HFFc6 (cell line): ENCODE data around the gene SOWAHC. TPM values are rescaled to one million over a fixed set of nuclear protein-coding genes. Genes with fewer than 3 reads are reported as not detected.
"Not testable (repeated sequence)": the region's sequence is repeated elsewhere in the genome, so short reads cannot be mapped to it uniquely, and the experiment has no call there.

Experiments used
- DNase-seq: peaks from one replicate; pipeline ENCODE4 v3.0.0-alpha.2; 2018
- H3K27ac Mint-ChIP-seq: 2 replicates; pipeline ENCODE4 v1.8.0; 2020; ENCODE audit warnings: mild to moderate bottlenecking, mixed read lengths
- H3K27me3 Mint-ChIP-seq: 2 replicates; pipeline ENCODE4 v1.8.0; 2021; ENCODE audit warnings: mild to moderate bottlenecking, moderate library complexity, mixed read lengths; ENCODE audit not compliant: insufficient read depth
- H3K36me3 Mint-ChIP-seq: 2 replicates; pipeline ENCODE4 v1.8.0; 2021; ENCODE audit warnings: low read depth, mixed read lengths
- H3K4me1 Mint-ChIP-seq: 2 replicates; pipeline ENCODE4 v1.8.0; 2020; ENCODE audit warnings: low read depth, mixed read lengths
- H3K4me3 Mint-ChIP-seq: 2 replicates; pipeline ENCODE4 v1.8.0; 2020; ENCODE audit warnings: mild to moderate bottlenecking, moderate library complexity, mixed read lengths
- H3K9me3 Mint-ChIP-seq: 2 replicates; pipeline ENCODE4 v1.8.0; 2020; ENCODE audit warnings: mild to moderate bottlenecking, mixed read lengths
- total RNA-seq, 6 experiments: library from RNA; stranded (reverse); fragmentation: NEBNext Ultra II Directional; extraction: Animal tissue kit (Norgen Biotek cat#: 25700); gene quantifications; 2 replicates in 1 of 6; 3 replicates in 5 of 6; pipeline ENCODE4 v1.2.3, GENCODE V29; 2021
- TF ChIP-seq, protein P1 (sequence below): fragments of 200-600 bp; sonication (generic); IDR thresholded peaks from 2 replicates; pipeline ENCODE4 v1.5.0; 2021; ENCODE audit warnings: antibody characterized with exemption, mild to moderate bottlenecking

SOWAHC gene
- total RNA-seq, 6 experiments from 2014 or later: 9.4 to 12.3 (median 10.4) TPM

DNA sequence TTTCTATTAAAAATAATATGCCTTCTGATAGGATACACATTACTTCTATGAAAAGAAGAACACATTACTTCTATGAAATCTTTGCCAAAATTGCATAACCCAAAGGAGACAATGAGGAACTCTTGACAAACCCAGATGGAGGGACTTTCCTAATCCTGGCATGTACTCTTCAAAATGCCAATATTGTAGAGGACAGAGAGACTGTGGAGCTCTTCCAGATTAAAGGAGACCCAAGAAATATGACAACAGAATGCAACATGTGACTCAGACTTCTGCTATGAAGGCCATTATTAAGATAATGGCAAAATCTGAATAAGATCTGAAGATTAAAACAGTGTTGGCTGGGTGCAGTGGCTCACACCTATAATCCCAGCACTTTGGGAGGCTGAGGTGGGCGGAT lies 22.2 kb downstream of the SOWAHC start:
- peaks cover 14% of the 10 kb centered on the region for H3K4me1 Mint-ChIP-seq
- H3K27ac Mint-ChIP-seq: no peak overlapping the region
- no peaks in the 10 kb centered on the region for H3K36me3 Mint-ChIP-seq
- H3K4me3 Mint-ChIP-seq: no peak overlapping the region
- TF ChIP-seq, protein P1, sequence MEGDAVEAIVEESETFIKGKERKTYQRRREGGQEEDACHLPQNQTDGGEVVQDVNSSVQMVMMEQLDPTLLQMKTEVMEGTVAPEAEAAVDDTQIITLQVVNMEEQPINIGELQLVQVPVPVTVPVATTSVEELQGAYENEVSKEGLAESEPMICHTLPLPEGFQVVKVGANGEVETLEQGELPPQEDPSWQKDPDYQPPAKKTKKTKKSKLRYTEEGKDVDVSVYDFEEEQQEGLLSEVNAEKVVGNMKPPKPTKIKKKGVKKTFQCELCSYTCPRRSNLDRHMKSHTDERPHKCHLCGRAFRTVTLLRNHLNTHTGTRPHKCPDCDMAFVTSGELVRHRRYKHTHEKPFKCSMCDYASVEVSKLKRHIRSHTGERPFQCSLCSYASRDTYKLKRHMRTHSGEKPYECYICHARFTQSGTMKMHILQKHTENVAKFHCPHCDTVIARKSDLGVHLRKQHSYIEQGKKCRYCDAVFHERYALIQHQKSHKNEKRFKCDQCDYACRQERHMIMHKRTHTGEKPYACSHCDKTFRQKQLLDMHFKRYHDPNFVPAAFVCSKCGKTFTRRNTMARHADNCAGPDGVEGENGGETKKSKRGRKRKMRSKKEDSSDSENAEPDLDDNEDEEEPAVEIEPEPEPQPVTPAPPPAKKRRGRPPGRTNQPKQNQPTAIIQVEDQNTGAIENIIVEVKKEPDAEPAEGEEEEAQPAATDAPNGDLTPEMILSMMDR: no peak
- no peaks in the 10 kb centered on the region for H3K9me3 Mint-ChIP-seq
- peaks cover 30% of the 10 kb centered on the region for H3K27me3 Mint-ChIP-seq
- no peak for DNase-seq

- H3K27me3 Mint-ChIP-seq: peaks cover 30% of the 10 kb centered on the region
- TF ChIP-seq, protein P1: no peak
- no peak overlapping the region for H3K4me3 Mint-ChIP-seq
- no peak overlapping the region for H3K27ac Mint-ChIP-seq
- peaks cover 14% of the 10 kb centered on the region for H3K4me1 Mint-ChIP-seq
- DNase-seq: no peak
- H3K9me3 Mint-ChIP-seq: no peaks in the 10 kb centered on the region
- H3K36me3 Mint-ChIP-seq: no peaks in the 10 kb centered on the region
Observed at GRCh38 chr2:109637749-109638570, 23.8 kb downstream of the SOWAHC start.

- no peak overlapping the region for H3K27ac Mint-ChIP-seq
- no peaks in the 10 kb centered on the region for H3K36me3 Mint-ChIP-seq
- H3K27me3 Mint-ChIP-seq: peaks cover 26% of the 10 kb centered on the region
- no peak overlapping the region for H3K4me3 Mint-ChIP-seq
- peaks cover 14% of the 10 kb centered on the region for H3K4me1 Mint-ChIP-seq
- TF ChIP-seq, protein P1: no peak
- DNase-seq: no peak
- H3K9me3 Mint-ChIP-seq: no peaks in the 10 kb centered on the region
Observed at GRCh38 chr2:109638795-109639194, 24.6 kb downstream of the SOWAHC start.

DNA sequence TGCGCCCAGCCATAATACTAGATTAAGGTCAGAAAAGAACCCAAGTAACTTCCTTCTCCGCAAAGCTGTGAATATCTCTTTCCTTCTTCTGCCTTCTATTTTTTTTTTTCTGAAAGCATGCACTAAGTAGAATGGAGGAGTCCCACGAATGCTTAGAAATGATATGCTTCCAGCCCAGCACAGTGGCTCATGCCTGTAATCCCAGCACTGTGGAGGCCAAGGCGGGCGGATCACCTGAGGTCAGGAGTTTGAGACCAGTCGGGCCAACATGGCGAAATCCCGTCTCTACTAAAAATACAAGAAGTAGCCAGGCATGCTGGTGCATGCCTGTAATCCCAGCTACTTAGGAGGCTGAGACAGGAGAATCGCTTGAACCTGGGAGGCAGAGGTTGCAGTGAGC lies 25.8 kb downstream of the SOWAHC start:
- H3K36me3 Mint-ChIP-seq: not testable (repeated sequence)
- H3K27me3 Mint-ChIP-seq: peaks cover 28% of the 10 kb centered on the region

GRCh38 chr2:109644571-109645275 lies 30.6 kb downstream of the SOWAHC start:
- peaks cover 14% of the 10 kb centered on the region for H3K27me3 Mint-ChIP-seq
- no peak for DNase-seq
- H3K9me3 Mint-ChIP-seq: no peaks in the 10 kb centered on the region
- TF ChIP-seq, protein P1: no peak
- peaks cover 8% of the 10 kb centered on the region for H3K4me1 Mint-ChIP-seq
- no peak overlapping the region for H3K4me3 Mint-ChIP-seq
- no peak overlapping the region for H3K27ac Mint-ChIP-seq
- H3K36me3 Mint-ChIP-seq: no peaks in the 10 kb centered on the region

More for the DNA sequence above, 25.8 kb downstream of the SOWAHC start:
- not testable (repeated sequence) for DNase-seq, H3K27ac Mint-ChIP-seq, H3K9me3 Mint-ChIP-seq, H3K4me3 Mint-ChIP-seq
- peaks cover 14% of the 10 kb centered on the region for H3K4me1 Mint-ChIP-seq
